Hippocampal formation (tissue), 2 donors: Measurements from ENCODE around the gene TSPAN2.
"Not testable (repeated sequence)": the region's sequence is repeated elsewhere in the genome, so short reads cannot be mapped to it uniquely, and the experiment has no call there.

Experiments used
- DNase-seq, 2 donors: peaks; one replicate each; lab custom pipeline; 2025; lab: John Stamatoyannopoulos, UW

The TSPAN2 gene

GRCh38 chr1:115036814-115037507, 52.3 kb downstream of the TSPAN2 start:
- no peak for DNase-seq

DNA sequence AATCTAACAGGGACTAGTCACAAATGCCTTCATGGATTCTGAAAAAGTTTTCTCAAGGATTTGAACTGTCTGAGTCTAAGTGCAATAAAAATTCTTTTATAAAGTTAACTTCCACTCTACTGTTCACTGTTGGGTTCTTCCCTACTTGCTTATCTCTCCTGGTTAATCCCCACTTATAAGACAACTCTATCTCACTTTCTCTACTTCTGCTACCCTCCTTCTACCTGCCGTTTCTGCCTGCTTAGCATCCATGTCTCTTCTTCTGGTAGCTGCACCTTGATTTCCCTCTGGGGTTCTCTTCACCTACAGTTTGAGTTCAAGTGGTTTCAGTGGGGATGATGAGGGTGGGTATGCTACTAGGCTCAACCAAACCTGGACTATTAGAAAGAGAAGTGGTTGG, 53.7 kb downstream of the TSPAN2 start:
- DNase-seq = no peak

DNA sequence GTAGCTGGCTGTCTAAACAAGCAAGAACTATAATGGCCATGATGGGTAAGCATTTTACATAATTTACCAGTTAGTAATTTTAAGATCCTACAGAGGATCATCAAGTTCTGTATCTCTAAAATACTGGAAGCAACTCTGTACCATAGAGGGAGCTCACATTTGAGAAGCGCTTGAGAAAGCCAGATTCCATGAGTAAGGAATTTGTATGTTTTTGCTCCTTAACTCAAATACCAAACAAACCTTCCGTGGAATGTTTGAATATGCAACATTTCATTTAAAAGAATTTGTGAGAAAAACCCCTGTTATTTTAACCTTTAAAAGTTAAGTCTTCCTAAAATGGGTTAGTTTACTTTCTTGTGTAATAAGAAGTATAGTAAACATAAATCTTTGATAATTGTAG, 57.7 kb downstream of the TSPAN2 start:
- DNase-seq = no peak

DNA sequence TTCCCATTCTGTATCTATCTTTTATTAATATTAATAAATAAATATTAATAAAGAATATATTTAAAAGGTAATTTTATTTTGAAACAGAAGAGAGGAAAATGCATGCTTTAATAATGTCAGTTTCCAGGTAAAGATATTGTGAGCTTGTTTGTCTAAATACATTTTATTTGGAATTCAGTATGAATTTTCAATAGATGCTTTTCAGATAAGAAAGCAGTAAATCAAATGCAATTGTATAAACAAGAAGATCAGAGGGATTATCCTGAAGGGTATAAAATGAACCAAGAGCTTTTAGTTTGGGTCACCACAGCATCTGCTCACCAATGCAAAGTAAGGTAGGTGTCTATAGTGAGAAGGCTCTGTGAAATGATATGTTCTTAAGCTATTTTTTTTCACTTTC, 59.8 kb downstream of the TSPAN2 start, which contains the start of gene TSHB:
TSS of gene TSHB (plus strand) at position 301 of the 400 bp plus-strand sequence. CDS start 3,537 bp downstream, outside the sequence.
- DNase-seq = no peak

DNA sequence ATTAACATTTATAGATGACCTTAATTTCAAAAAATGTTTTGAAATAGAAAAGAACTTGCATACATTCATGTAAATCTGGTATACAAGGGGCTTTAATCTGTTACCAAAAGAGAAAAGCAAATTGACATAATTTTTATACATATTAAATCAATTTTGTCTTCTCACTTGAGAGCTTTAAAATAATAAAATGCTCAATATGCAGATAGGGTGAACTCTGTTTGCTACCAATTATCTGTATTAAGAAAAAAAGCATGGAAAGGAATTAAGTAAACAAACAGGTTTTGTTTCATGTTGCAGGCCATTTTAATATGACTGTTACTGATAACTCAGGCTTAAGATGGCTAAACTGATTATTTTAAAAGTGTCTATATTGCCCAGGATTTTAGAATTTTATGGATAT, 65.7 kb downstream of the TSPAN2 start:
- DNase-seq = no peak

DNA sequence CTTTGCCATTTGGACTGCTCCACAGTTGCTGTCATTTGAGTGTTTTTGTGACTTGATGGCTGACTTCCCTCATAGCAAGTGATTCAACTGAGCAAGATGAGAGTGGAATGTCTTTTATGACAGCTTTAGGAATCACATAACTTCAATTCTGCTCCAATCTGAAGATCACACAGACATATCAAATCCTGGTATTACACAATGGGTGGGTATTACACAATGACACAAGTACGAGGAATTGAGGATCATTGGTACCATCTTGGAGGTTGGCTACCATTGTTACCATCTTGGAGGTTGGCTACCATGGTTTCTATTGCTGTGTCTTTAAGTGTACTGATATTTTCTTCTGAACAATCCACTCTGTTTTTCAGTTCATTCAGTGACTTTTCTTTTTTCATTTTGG, 68.2 kb downstream of the TSPAN2 start:
- no peak for DNase-seq

- DNase-seq = not testable (repeated sequence)
These were observed 69.8 kb downstream of the TSPAN2 start for GRCh38 chr1:115019549-115019948.

- DNase-seq = no peak
These were observed 75.5 kb downstream of the TSPAN2 start for GRCh38 chr1:115013792-115014191.

DNA sequence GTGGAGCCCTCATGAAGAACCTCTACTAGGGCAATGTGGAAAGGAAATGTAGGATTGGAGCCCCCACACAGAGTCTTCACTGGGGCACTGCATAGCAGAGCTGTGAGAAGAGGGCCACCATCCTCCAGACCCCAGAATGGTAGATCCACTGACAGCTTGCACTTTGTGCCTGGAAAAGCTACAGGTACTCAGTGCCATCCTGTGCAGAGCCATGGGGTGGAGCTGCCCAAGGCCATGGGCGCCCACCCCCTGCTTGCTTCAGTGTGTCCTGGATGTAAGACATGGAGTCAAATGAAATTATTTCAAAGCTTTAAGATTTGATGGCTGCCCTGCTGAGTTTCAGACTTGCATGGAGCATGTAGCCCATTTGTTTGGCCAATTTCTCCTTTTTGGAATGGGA, 76.9 kb downstream of the TSPAN2 start:
- no peak for DNase-seq

GRCh38 chr1:115012006-115012405, 77.3 kb downstream of the TSPAN2 start:
- no peak for DNase-seq

- DNase-seq = no peak
These were observed 83.1 kb downstream of the TSPAN2 start for GRCh38 chr1:115006191-115006590.
